Osteoblast (primary cell): ENCODE results near the gene C9orf43. TPM values are rescaled to one million over a fixed set of nuclear protein-coding genes. Genes with fewer than 3 reads are reported as not detected.

ENCODE experiments used
- DNase-seq: peaks from one replicate; pipeline ENCODE4 v3.0.0; 2011; ENCODE audit warnings: low spot score, mixed read lengths; ENCODE audit not compliant: insufficient read length; ENCODE audit errors: missing footprints
- H2AFZ ChIP-seq: 2 replicates; pipeline ENCODE4 v1.6.0; 2011; ENCODE audit warnings: mild to moderate bottlenecking, low read length
- H3K27ac ChIP-seq: 2 replicates; pipeline ENCODE4 v1.5.1; 2011; ENCODE audit warnings: mild to moderate bottlenecking, low read depth, low read length, moderate library complexity
- H3K27me3 ChIP-seq: 2 replicates; pipeline ENCODE4 v1.6.0; 2012; ENCODE audit warnings: mild to moderate bottlenecking, control low read depth, inconsistent platforms, low read length, moderate library complexity; ENCODE audit not compliant: insufficient read depth
- H3K36me3 ChIP-seq: 2 replicates; pipeline ENCODE4 v1.5.1; 2011; ENCODE audit warnings: mild to moderate bottlenecking, low read length, control low read depth, moderate library complexity; ENCODE audit not compliant: insufficient read depth
- H3K4me1 ChIP-seq: 2 replicates; pipeline ENCODE4 v1.5.1; 2011; ENCODE audit warnings: mild to moderate bottlenecking, low read length, control low read depth, moderate library complexity; ENCODE audit not compliant: insufficient read depth
- H3K4me2 ChIP-seq: 2 replicates; pipeline ENCODE4 v1.6.0; 2011; ENCODE audit warnings: mild to moderate bottlenecking, low read length; ENCODE audit not compliant: insufficient read depth
- H3K4me3 ChIP-seq: fragments of 200-600 bp; sonication (generic); 3 replicates; pipeline ENCODE4 v1.5.1; 2012; ENCODE audit warnings: mild to moderate bottlenecking, low read length, inconsistent platforms; ENCODE audit not compliant: insufficient read depth
- H3K79me2 ChIP-seq: 2 replicates; pipeline ENCODE4 v1.6.0; 2012; ENCODE audit warnings: mild to moderate bottlenecking, low read length, control low read depth, inconsistent platforms; ENCODE audit not compliant: insufficient read depth
- H3K9me3 ChIP-seq: 2 replicates; pipeline ENCODE4 v1.5.1; 2011; ENCODE audit warnings: low read depth, low read length, control low read depth
- H4K20me1 ChIP-seq: 2 replicates; pipeline ENCODE4 v1.6.0; 2012; ENCODE audit warnings: mild to moderate bottlenecking, low read length, control low read depth; ENCODE audit not compliant: insufficient read depth
- total RNA-seq: library from RNA; depleted of rRNA; stranded (reverse); fragments of >200 nt; gene quantifications from 2 replicates; pipeline ENCODE4 v1.2.3, GENCODE V29; 2012
- TF ChIP-seq, protein P1 (sequence below): IDR thresholded peaks from 2 replicates; pipeline ENCODE4 v1.5.1; 2011; ENCODE audit warnings: mild to moderate bottlenecking, low read depth, low read length, moderate library complexity; ENCODE audit errors: extremely low read depth

The C9orf43 gene
- total RNA-seq, 1 donor: 0.36 TPM

DNA sequence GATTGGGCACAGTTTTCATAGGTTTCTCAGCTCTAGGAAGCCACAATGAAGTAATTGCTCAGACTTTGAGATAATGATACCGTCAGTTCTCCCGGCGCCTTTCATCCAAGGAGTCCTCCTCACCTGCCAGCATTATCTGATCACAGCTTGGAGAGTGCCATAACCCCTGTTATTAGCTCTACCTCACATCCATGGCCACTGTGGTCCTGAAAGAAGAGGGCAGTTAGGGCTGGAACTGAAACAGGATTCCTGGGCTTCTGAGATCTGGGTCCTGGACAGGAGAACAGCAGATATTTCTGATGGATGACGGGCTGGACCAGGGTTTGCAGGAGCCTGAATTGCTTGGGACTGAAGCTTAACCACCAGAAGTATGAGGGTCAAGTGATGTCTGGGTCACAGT is 66.5 kb downstream of the C9orf43 start:
- Histone ChIP-seq H3K27ac (no peak overlapping the region), H3K4me1 (no peaks in the 10 kb centered on the region), H3K36me3 (no peaks in the 10 kb centered on the region), H4K20me1 (no peaks in the 10 kb centered on the region), H3K9me3 (no peaks in the 10 kb centered on the region), H3K79me2 (no peaks in the 10 kb centered on the region), H3K4me3 (no peak overlapping the region), H2AFZ (no peak overlapping the region), H3K27me3 (peaks cover 3% of the 10 kb centered on the region), H3K4me2 (no peak overlapping the region)
- TF ChIP-seq, protein P1, sequence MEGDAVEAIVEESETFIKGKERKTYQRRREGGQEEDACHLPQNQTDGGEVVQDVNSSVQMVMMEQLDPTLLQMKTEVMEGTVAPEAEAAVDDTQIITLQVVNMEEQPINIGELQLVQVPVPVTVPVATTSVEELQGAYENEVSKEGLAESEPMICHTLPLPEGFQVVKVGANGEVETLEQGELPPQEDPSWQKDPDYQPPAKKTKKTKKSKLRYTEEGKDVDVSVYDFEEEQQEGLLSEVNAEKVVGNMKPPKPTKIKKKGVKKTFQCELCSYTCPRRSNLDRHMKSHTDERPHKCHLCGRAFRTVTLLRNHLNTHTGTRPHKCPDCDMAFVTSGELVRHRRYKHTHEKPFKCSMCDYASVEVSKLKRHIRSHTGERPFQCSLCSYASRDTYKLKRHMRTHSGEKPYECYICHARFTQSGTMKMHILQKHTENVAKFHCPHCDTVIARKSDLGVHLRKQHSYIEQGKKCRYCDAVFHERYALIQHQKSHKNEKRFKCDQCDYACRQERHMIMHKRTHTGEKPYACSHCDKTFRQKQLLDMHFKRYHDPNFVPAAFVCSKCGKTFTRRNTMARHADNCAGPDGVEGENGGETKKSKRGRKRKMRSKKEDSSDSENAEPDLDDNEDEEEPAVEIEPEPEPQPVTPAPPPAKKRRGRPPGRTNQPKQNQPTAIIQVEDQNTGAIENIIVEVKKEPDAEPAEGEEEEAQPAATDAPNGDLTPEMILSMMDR: no peak
- DNase-seq: no peak

DNA sequence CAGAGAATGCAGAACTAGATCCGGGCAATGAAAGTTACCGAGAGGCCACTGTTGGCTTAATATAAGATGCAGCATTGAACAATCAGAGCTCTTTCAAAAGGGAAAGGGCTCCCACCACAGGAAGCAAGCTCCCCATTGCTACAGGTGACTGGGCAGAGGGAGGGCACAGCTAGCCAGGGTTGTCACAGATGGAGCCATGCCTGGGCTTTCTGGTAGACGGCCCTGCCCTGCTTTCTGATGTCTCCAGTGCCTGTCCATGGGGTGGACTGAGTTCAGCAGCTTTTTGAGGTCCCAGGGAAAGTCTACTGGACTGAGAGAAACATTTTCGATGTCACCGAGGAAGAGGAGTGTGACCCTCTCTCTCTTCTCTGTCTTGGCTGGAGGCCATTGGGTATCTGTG is 67.1 kb downstream of the C9orf43 start:
- peaks cover 3% of the 10 kb centered on the region for H3K27me3 ChIP-seq
- TF ChIP-seq, protein P1: no peak
- H3K36me3 ChIP-seq: no peaks in the 10 kb centered on the region
- H3K79me2 ChIP-seq: no peaks in the 10 kb centered on the region
- no peaks in the 10 kb centered on the region for H4K20me1 ChIP-seq
- H3K4me2 ChIP-seq: no peak overlapping the region
- no peak overlapping the region for H3K4me3 ChIP-seq
- no peak overlapping the region for H2AFZ ChIP-seq
- H3K4me1 ChIP-seq: no peaks in the 10 kb centered on the region
- no peak overlapping the region for H3K27ac ChIP-seq
- no peaks in the 10 kb centered on the region for H3K9me3 ChIP-seq
- DNase-seq: no peak

DNA sequence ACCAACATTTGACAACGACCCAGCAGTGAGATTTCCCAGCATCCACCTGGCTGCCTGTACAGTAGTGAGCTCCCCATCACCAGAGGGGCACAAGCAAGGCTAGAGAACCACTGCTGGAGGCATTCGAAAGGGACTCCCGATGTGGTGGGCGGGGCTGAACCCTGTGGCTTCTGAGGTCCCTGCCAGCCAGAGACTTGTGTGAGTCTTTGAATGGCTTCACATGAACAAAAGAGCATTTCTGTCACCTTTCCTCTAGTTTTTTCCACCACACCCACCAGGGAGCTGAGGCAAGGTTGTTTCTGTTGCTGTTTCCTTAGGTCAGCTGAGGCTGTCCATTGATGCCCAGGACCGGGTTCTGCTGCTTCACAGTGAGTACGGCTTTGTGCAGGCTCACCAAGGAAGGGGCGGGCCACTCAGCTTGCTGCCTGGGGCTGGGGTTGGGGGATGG is 68.7 kb downstream of the C9orf43 start:
- Histone ChIP-seq H3K27ac (no peak overlapping the region), H3K9me3 (no peaks in the 10 kb centered on the region), H3K79me2 (no peaks in the 10 kb centered on the region), H3K4me1 (peaks cover under 1% of the 10 kb centered on the region), H3K4me2 (no peak overlapping the region), H3K4me3 (no peak overlapping the region), H3K27me3 (peaks cover 3% of the 10 kb centered on the region), H3K36me3 (no peaks in the 10 kb centered on the region), H2AFZ (peak overlapping the region; percentile 59), H4K20me1 (no peaks in the 10 kb centered on the region)
- TF ChIP-seq, protein P1: no peak
- peak; percentile 30 for DNase-seq

Other genes starting within 250 kb of the C9orf43 start
- 29.8 and 31.8 TPM in 2 replicates for gene FKBP15, start 189.5 kb upstream of the C9orf43 start, total RNA-seq
- gene SLC31A1, start 189.2 kb upstream of the C9orf43 start, total RNA-seq: 45.2 and 53.0 TPM in 2 replicates
- 20.9 and 27.9 TPM in 2 replicates for gene CDC26, start 135.2 kb upstream of the C9orf43 start, total RNA-seq
- 18.1 and 21.8 TPM in 2 replicates for gene PRPF4, start 135.1 kb upstream of the C9orf43 start, total RNA-seq
- not detected in 2 replicates for gene RNF183, start 107.4 kb upstream of the C9orf43 start, total RNA-seq
- 1.4 and 2.4 TPM in 2 replicates for gene WDR31, start 70.5 kb upstream of the C9orf43 start, total RNA-seq
- gene BSPRY, start 61.2 kb upstream of the C9orf43 start, total RNA-seq: not detected in 2 replicates
- 7.2 and 15.6 TPM in 2 replicates for gene HDHD3, start 33.8 kb upstream of the C9orf43 start, total RNA-seq
- gene ALAD, start 9.5 kb upstream of the C9orf43 start, total RNA-seq: 23.9 and 26.8 TPM in 2 replicates
- 30.8 and 34.5 TPM in 2 replicates for gene POLE3, start 72 bp upstream of the C9orf43 start, total RNA-seq
- gene RGS3, start 53.0 kb downstream of the C9orf43 start, total RNA-seq: 77.4 and 99.3 TPM in 2 replicates